CD4-positive, alpha-beta T cell treated with Interleukin-12 subunit alpha and Interleukin-12 subunit beta, for 1 hour (primary cell): ENCODE measurements around the gene NRG2.

Experiments
- DNase-seq: peaks from one replicate; pipeline ENCODE4 v3.0.0-alpha.2; 2020

Gene NRG2

GRCh38 chr5:139851558-139851957 is 191.5 kb downstream of the NRG2 start:
- no peak for DNase-seq

- no peak for DNase-seq
Measured at GRCh38 chr5:139850423-139851016, 192.6 kb downstream of the NRG2 start.

DNA sequence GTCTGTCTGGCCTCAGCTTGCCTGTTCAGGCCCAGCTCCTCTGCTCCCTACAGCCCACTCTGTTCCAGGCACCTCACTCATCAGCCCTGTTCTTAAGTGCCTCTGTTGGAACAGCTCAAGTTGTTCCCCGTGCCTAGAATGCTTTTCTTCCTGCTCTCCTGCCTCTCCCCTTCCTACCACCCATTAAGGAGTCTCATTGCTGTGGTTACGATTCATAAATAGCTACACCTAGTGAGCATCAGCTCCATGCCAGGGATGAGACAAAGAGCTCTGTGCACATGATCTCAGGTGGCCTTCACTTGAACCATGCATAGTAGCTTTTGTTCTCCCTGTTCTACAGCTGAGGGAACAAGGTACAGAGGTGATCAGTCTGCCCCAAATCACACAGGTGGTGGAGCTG is 193.2 kb downstream of the NRG2 start:
- no peak for DNase-seq

GRCh38 chr5:139849501-139849900 is 193.6 kb downstream of the NRG2 start:
- DNase-seq: no peak

DNA sequence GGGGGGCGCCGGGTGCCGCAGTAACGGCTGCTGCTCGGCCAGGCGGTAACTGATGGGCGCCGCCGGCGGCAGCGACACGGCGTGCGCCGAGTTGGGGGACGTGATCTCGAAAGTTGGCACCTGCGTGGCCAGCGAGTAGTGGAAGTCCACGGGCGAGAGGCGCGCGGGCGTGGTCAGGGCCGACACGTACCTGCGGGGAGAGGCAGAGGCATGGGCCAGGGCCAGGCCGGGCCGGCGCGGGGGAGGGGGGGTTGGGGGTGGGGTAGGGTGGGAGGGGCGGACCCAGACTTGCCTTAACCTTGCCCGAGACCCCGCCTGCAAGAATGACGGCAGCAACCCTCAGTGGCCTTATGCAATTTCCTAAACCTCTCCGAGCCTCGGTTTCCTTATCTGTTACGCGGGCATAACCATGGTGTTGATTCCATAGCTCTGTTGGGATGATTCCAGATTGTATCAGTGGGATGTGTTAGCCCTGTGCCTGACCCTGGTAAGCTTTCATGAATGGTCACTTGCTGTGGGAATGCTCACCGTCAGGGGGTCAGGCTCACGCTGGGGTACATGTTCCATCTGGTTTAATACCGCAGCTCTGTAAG is 194.5 kb downstream of the NRG2 start:
- peak; percentile 36 for DNase-seq

- peak; percentile 84 for DNase-seq
Measured at GRCh38 chr5:139847790-139848507, 195.2 kb downstream of the NRG2 start.

DNA sequence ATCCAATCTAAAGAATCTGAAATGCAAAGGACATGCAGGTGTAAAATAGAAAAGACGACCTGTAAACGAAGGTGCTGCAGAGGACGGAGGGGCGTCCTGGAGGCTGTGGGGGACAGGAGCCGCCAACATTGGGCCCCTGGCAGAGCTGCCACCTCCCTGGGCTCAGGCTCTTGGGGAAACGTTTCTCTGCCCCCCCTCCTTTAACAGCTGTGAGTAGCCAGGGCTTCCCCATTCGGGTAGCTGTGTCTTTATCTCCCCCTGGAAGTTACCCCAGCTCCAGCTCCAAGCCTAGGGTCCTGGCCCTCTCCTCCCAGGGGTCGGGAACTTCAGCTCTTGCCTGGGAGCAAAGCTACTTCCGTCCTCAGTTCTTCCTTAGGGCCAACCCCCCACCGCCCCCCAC is 196.0 kb downstream of the NRG2 start:
- DNase-seq: no peak

GRCh38 chr5:139845846-139846681 is 197.0 kb downstream of the NRG2 start:
- no peak for DNase-seq

DNA sequence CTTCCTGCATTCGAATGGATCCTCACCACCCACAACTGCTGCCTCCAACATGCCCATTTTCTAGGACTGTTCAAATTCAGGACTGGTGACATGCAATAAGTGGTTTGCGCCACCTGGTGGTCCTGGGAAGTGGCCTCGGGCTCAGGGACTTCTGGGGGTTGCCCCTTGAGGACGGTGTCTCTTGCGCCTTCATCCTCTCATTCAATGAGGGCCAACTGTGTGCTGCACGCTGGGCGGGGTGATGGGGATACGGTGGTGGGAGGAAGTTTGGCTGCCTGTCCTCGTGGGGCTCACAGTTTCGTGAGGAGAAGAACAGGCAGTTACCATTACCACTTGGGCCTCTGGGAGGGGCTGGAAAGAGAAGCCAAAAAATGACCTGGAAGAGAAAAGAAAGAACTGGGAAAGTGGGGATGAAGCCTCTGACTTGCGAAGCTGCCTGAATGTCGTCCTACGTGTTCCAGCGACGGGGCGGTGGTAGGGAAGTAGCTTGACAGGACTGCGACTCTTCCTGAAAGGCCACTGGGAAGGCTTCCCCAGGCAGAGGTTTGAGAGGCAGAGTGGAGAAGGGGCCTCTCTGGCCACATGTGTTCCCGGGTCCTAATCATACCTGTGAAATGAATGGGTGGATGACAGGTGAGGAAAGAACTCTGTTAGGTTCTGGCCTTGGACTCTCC is 198.5 kb downstream of the NRG2 start:
- DNase-seq: peak; percentile 71

DNA sequence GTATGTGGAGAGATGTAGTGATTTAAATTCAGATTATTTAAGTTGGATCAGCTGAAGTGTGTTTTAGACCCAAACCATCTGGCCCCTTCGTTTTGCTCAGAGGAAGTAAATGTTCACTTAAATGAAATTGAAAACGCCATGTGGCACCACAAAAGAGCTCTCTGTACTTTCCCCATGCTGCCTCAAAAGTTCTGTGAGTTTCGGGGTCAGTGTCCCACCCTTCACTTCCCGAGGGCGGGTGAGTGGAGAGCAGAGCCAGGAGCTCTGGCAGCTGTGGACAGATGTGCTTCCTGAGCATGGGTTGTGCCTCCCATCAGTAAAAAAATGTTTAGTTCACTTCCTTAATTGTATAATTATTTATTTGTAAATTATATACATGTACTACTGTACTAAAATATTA is 199.1 kb downstream of the NRG2 start:
- no peak for DNase-seq

DNA sequence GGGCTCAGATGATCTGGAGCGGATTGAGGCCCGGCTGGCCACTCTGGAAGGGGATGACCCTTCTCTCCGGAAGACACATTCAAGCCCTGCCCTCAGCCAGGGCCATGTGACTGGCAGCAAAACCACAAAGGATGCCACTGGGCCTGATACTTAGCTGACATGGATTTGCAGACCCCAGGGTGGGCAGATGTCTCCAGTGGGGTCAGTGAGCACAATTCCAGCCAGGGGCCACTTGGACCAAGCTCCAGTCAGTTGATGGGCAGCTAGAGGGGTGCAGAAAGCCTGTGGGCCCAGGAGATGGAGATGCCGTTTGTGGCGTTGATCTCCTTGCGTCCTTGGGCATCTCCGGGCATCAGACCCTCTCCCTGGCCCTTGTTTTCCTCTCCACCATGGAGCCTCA is 200.8 kb downstream of the NRG2 start:
- no peak for DNase-seq

DNA sequence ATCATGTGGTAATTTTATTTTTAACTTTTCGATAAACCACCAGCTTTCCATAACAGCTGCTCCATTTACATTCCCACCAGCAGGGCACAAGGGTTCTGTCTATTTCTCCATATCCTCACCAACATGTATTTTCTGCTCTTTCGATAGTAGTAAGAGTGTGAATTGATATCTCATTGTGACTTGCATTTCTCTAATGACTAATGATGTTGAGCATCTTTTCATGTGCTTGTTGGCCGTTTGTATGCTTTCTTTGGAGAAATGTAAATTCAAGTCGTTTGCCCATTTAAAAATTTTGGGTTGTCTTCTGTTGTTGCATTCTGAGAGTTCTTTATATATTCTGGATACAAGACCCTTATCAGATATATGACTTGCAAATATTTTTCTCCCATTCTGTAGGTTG is 201.6 kb downstream of the NRG2 start:
- DNase-seq: no peak

DNA sequence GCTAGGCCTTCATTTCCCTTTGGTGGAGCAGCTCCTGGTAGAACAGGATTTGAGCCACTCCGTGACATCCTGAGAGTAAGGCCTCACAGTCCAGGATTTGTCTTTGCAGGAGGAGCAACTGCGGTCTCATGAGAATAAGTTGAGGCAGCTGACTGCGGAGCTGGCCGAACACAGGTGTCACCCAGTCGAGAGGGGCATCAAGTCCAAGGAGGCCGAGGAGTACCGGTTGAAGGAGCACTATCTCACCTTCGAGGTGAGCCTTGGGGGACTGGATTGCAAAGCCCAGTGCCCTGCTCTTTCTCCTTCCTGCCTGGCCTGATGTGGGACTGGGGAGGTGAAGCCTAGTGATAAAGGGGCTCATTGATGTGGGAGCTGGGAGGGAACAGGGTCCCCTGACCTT is 203.2 kb downstream of the NRG2 start:
- DNase-seq: no peak

- no peak for DNase-seq
Measured at GRCh38 chr5:139839232-139839815, 203.8 kb downstream of the NRG2 start.

DNA sequence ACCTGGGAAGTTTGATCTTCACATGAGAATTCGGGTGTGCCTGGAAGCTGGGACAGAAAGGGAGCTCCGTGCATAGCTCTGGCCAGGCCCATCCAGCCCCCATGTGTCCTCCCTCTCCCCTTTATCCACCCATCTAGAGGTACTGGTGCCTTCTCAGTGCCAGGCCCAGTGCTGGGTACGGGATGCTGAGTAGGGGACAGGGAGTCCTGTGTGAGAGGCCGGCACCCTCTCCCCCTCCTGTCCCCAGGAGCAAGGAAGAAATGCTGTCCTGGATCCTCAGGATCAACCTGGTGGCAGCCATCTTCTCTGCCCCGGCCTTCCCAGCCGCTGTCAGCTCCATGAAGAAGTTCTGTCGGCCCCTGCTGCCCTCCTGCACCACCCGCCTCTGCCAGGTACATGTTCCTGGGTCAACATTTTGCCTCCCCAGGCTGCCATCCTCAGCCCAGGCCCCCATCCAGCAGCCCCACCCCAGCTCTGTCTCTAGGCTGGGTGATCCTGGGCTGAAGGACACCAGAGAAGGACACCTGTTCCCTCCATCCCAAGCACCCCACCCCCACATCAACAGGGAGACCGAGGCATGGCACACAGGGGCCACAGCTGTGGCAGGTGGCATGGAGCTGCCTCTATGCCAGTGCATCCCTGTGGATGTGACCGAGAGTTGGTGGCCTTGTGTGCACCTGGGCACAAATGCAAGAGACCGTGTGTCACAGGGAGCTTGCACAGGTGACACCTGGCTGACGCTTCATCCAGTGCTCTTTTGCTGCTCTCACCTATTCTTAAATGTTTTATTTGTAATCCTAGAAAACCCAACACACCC is 204.5 kb downstream of the NRG2 start:
- no peak for DNase-seq

- no peak for DNase-seq
Measured at GRCh38 chr5:139837711-139838380, 205.3 kb downstream of the NRG2 start.

- DNase-seq: no peak
Measured at GRCh38 chr5:139836469-139837208, 206.5 kb downstream of the NRG2 start.

- DNase-seq: no peak
Measured at GRCh38 chr5:139835656-139836055, 207.4 kb downstream of the NRG2 start.

DNA sequence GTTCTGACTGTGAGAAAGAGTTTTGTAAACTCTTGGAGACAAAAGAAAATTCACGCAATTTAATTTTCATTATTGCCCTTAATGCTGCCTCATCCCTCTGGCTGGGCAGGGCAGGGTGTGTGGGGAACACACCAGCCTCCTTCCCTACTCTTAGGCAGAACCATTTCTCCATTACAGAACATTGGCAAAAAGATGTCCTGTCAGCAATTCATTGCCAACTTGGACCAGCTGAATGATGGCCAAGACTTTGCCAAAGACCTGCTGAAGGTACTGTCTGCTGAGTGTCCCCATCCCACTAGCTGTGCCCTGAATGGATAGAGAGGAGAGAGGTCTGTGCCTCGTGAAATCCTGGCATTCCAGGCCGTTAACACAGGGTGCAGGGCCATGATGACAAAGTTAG is 209.6 kb downstream of the NRG2 start:
- no peak for DNase-seq

DNA sequence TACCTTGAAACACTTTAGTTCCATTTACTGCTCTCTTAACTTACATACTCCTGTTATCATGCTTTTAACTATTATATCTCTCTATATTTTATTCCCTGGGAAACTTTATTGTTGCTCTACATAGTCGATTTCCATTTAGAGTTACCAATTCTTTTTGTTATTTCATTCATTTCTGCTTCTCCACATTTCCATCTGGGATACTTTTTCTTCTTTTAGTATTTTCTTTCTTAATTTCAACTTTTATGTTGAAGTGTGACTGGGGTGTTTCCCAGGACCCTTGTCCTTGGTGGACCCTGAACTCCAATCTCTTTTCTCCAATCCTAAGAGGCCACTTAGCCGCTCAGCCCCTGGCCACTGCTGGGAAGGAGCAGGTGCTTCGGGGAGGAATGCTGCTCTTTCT is 211.5 kb downstream of the NRG2 start:
- DNase-seq: no peak
